HG02981 (cell line): Measurements from ENCODE around the gene CBLL1.

ENCODE experiments used
- ATAC-seq: cut with Tn5 transposase; IDR thresholded peaks from one replicate; pipeline ENCODE4 v1.9.1; 2021; ENCODE audit warnings: mild to moderate bottlenecking, moderate library complexity; ENCODE audit not compliant: unreplicated experiment

The CBLL1 gene

DNA sequence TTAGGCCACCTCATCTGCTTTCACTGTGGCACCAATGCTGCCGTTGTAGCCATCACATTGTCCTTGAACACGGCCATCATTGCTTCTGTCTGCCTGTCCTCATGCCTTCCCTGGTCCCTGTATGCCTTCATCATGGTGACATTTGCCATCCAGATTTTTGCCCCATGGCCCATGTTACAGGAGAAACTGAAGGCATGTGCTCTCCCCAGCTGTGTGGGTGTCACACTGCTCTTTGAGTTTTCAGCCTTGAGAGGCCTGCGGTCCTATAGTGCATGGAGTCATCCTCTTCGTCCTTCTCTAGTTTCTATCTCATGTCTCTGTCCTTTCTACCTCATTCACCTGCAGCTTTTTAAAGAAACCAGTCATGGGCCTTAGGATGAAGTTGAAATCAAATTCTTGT, 65.2 kb downstream of the CBLL1 start:
- no peak for ATAC-seq

DNA sequence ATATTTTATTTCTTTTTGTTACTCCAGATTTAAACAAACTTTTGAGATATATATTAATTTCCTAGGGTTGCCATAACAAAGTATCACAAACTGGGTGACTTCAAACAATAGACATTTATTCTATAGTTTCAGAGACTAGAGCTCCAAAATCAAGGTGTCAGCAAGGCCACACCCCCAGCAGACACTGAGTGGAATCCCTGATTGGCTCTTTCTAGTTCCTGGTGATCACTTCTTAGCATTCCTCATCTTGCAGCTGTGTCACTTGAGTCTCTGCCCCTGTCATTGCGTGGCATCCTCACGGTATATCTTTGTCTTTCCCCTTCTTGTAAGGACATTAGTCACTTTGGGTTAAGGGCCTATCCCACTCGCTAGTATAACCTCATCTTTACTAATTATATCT, 66.7 kb downstream of the CBLL1 start:
- no peak for ATAC-seq
